Smooth muscle cell of the coronary artery (primary cell): ENCODE results near the gene TRIM50. TPM values are rescaled to one million over a fixed set of nuclear protein-coding genes. Genes with fewer than 3 reads are reported as not detected.

Source experiments
- total RNA-seq: library from RNA; depleted of rRNA; stranded (reverse); fragments of >200 nt; gene quantifications from 2 replicates; pipeline ENCODE4 v1.2.3, GENCODE V29; 2014; ENCODE audit warnings: low replicate concordance

The TRIM50 gene
- total RNA-seq, result not detected in 2 replicates

GRCh38 chr7:73327922-73328321, at the start of gene TRIM50, which contains the start of gene FKBP6:
Gene TRIM50 (minus strand): TSS chr7:73328082. CDS start chr7:73324787, 3,295 bp downstream.
Gene FKBP6 (plus strand): TSS chr7:73328161. CDS start chr7:73328429, 268 bp downstream.

DNA sequence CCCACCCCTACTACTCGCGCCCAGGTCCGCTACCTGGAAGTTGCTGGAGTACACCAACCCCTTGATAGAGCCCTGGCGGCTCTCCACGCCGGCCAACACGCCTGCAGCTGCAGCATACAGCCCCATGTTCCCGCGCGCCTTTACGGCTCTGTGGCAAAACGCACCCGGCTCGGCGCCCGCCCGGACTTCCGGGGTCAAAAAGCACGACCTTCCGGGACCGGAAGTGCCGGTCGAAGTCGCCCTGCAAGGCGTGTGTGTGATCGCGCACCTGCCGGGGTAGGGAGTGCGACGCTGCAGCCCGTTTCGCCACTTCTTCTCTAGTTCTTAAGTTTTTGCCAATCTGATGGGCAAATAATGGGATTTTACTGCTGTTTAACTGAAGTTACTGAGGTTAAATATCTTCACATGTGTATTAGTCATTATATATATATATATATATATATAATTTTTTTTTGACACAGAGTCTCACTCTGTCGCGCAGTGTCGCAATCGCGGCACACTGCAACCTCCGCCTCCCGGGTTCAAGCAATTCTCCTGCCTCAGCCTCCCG, 19.1 kb downstream of the TRIM50 start, which contains the start of gene NSUN5:
TSS of gene NSUN5 (minus strand) at position 162 of the 550 bp plus-strand sequence. CDS start at position 126, 36 bp downstream.

Other genes starting within 250 kb of the TRIM50 start
- gene SPDYE9, start 242.0 kb downstream of the TRIM50 start, total RNA-seq, result not detected in 2 replicates
- 9.0 and 14.4 TPM in 2 replicates for gene NSUN5, start 19.3 kb downstream of the TRIM50 start, total RNA-seq
- gene FKBP6, start 79 bp upstream of the TRIM50 start, total RNA-seq, result 0.12 TPM in 1 of 2 replicates, not detected in the other
- 0.12 and 0.98 TPM in 2 replicates for gene FZD9, start 105.7 kb upstream of the TRIM50 start, total RNA-seq
- gene BAZ1B, start 194.2 kb upstream of the TRIM50 start, total RNA-seq, result 36.4 and 37.2 TPM in 2 replicates
- gene BCL7B, start 229.6 kb upstream of the TRIM50 start, total RNA-seq, result 12.1 and 16.1 TPM in 2 replicates